HEK293 (cell line): Measurements from ENCODE around the gene MRNIP.
A peak's percentile ranks its signal among the peaks of the same experiment; 100 is the strongest.

Source experiments
- ATF2 ChIP-seq: fragments of 450-650 bp; formaldehyde crosslinking; IDR thresholded peaks from 2 replicates; pipeline ENCODE4 v1.5.1; 2016; ENCODE audit warnings: missing biosample characterization, missing genetic modification characterization, low read depth
- CTCF ChIP-seq: fragments of 450-650 bp; formaldehyde crosslinking; IDR thresholded peaks from 2 replicates; pipeline ENCODE4 v1.5.1; 2016; ENCODE audit warnings: missing biosample characterization, missing genetic modification characterization
- TCF7L2 ChIP-seq: IDR thresholded peaks from 2 replicates; pipeline ENCODE4 v1.6.1; 2011; ENCODE audit warnings: low read depth, mild to moderate bottlenecking, inconsistent platforms, low read length, moderate library complexity, borderline replicate concordance
- ZBTB44 ChIP-seq: fragments of 450-650 bp; IDR thresholded peaks from 2 replicates; pipeline ENCODE4 v1.5.1; 2018; ENCODE audit warnings: missing biosample characterization, mild to moderate bottlenecking, missing genetic modification characterization
- ZBTB8A ChIP-seq: fragments of 450-650 bp; formaldehyde crosslinking; IDR thresholded peaks from 2 replicates; pipeline ENCODE4 v1.5.1; 2016; ENCODE audit warnings: missing biosample characterization, missing genetic modification characterization
- ZFP3 ChIP-seq: fragments of 450-650 bp; formaldehyde crosslinking; IDR thresholded peaks from 2 replicates; pipeline ENCODE4 v1.5.1; 2016; ENCODE audit warnings: low read depth, missing biosample characterization, missing genetic modification characterization
- ZFP37 ChIP-seq: fragments of 450-650 bp; formaldehyde crosslinking; IDR thresholded peaks from 2 replicates; pipeline ENCODE4 v1.5.1; 2016; ENCODE audit warnings: missing biosample characterization, missing genetic modification characterization
- ZNF121 ChIP-seq: fragments of 450-650 bp; formaldehyde crosslinking; IDR thresholded peaks from 2 replicates; pipeline ENCODE4 v1.5.1; 2016; ENCODE audit warnings: missing biosample characterization, missing genetic modification characterization
- ZNF280D ChIP-seq: fragments of 450-650 bp; formaldehyde crosslinking; IDR thresholded peaks from 2 replicates; pipeline ENCODE4 v1.5.1; 2016; ENCODE audit warnings: missing biosample characterization, missing genetic modification characterization
- ZNF777 ChIP-seq: fragments of 450-650 bp; formaldehyde crosslinking; IDR thresholded peaks from 2 replicates; pipeline ENCODE4 v1.5.1; 2017; ENCODE audit warnings: missing biosample characterization, missing genetic modification characterization, borderline replicate concordance

GRCh38 chr5:179806250-179807048 is 52.2 kb downstream of the MRNIP start, which contains the start of gene MGAT4B:
- TF ChIP-seq CTCF (no peak), ZBTB8A (tag by site-specific recombination) (no peak), ZNF777 (tag by site-specific recombination) (no peak), ZNF121 (tag by site-specific recombination) (no peak), ZNF280D (tag by site-specific recombination) (no peak), TCF7L2 (no peak), ZFP37 (tag by site-specific recombination) (no peak), ATF2 (tag by site-specific recombination) (no peak), ZBTB44 (tag by site-specific recombination) (peak; percentile 42), ZFP3 (tag by site-specific recombination) (no peak)
